ENCODE results near the gene C9orf78.

The C9orf78 gene

GRCh38 chr9:129828051-129828450, 7.0 kb downstream of the C9orf78 start:
- TF ChIP-seq, protein P1, sequence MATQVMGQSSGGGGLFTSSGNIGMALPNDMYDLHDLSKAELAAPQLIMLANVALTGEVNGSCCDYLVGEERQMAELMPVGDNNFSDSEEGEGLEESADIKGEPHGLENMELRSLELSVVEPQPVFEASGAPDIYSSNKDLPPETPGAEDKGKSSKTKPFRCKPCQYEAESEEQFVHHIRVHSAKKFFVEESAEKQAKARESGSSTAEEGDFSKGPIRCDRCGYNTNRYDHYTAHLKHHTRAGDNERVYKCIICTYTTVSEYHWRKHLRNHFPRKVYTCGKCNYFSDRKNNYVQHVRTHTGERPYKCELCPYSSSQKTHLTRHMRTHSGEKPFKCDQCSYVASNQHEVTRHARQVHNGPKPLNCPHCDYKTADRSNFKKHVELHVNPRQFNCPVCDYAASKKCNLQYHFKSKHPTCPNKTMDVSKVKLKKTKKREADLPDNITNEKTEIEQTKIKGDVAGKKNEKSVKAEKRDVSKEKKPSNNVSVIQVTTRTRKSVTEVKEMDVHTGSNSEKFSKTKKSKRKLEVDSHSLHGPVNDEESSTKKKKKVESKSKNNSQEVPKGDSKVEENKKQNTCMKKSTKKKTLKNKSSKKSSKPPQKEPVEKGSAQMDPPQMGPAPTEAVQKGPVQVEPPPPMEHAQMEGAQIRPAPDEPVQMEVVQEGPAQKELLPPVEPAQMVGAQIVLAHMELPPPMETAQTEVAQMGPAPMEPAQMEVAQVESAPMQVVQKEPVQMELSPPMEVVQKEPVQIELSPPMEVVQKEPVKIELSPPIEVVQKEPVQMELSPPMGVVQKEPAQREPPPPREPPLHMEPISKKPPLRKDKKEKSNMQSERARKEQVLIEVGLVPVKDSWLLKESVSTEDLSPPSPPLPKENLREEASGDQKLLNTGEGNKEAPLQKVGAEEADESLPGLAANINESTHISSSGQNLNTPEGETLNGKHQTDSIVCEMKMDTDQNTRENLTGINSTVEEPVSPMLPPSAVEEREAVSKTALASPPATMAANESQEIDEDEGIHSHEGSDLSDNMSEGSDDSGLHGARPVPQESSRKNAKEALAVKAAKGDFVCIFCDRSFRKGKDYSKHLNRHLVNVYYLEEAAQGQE (IDR thresholded peaks at IDR 0.05; ENCODE audit: insufficient replicate concordance, low read depth): no peak
- TF ChIP-seq GABPA (IDR thresholded peaks at IDR 0.05; ENCODE audit: low read depth) (no peak), POLR2AphosphoS5 (IDR thresholded peaks at IDR 0.05; ENCODE audit: low read depth) (no peak), SPI1 (IDR thresholded peaks at IDR 0.05; ENCODE audit: borderline replicate concordance, low read depth) (no peak)
- TF ChIP-seq, protein P2, sequence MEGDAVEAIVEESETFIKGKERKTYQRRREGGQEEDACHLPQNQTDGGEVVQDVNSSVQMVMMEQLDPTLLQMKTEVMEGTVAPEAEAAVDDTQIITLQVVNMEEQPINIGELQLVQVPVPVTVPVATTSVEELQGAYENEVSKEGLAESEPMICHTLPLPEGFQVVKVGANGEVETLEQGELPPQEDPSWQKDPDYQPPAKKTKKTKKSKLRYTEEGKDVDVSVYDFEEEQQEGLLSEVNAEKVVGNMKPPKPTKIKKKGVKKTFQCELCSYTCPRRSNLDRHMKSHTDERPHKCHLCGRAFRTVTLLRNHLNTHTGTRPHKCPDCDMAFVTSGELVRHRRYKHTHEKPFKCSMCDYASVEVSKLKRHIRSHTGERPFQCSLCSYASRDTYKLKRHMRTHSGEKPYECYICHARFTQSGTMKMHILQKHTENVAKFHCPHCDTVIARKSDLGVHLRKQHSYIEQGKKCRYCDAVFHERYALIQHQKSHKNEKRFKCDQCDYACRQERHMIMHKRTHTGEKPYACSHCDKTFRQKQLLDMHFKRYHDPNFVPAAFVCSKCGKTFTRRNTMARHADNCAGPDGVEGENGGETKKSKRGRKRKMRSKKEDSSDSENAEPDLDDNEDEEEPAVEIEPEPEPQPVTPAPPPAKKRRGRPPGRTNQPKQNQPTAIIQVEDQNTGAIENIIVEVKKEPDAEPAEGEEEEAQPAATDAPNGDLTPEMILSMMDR (IDR thresholded peaks at IDR 0.05; ENCODE audit: insufficient read depth, low read length): no peak
- no peaks in the 10 kb centered on the region for H3K27me3 ChIP-seq (ENCODE audit: insufficient read depth, poor library complexity, severe bottlenecking)
- H3K4me3 ChIP-seq (replicated peaks; ENCODE audit: insufficient read depth, low read length): no peak overlapping the region
- no peak overlapping the region for H3K27ac ChIP-seq (replicated peaks)
- DNase-seq (ENCODE audit: low read depth in 1 of 2, low spot score in 1 of 2): no peak

DNA sequence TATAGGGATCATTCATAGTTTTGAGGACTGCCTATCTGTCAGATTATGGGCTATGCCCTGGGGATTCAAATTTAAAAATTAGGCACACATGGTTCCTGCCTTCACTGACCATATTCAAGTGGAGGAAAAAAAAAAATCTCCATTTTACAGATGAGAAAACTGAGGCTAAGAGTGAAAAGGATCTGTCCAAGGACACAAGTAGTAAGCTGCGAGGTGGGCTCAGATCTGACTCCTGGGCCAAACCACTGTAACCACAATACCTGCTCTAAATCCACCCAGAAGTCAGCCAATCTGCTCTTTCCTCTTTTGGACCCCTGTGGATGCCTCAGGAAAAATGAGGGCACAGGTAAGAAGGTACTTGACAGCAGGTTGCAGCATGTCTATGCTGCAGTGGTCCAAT, 8.3 kb downstream of the C9orf78 start:
- Histone ChIP-seq H3K27ac (replicated peaks) (no peak overlapping the region), H3K4me3 (replicated peaks; ENCODE audit: insufficient read depth, low read length) (no peak overlapping the region), H3K27me3 (ENCODE audit: insufficient read depth, poor library complexity, severe bottlenecking) (no peaks in the 10 kb centered on the region)
- DNase-seq (ENCODE audit: low read depth in 1 of 2, low spot score in 1 of 2): no peak
- TF ChIP-seq, protein P1 (IDR thresholded peaks at IDR 0.05; ENCODE audit: insufficient replicate concordance, low read depth): no peak
- TF ChIP-seq SPI1 (IDR thresholded peaks at IDR 0.05; ENCODE audit: borderline replicate concordance, low read depth) (no peak), POLR2AphosphoS5 (IDR thresholded peaks at IDR 0.05; ENCODE audit: low read depth) (no peak), GABPA (IDR thresholded peaks at IDR 0.05; ENCODE audit: low read depth) (no peak)
- TF ChIP-seq, protein P2 (IDR thresholded peaks at IDR 0.05; ENCODE audit: insufficient read depth, low read length): no peak

GRCh38 chr9:129826344-129826743, 8.7 kb downstream of the C9orf78 start:
- no peak overlapping the region for H3K27ac ChIP-seq (replicated peaks)
- TF ChIP-seq, protein P1 (IDR thresholded peaks at IDR 0.05; ENCODE audit: insufficient replicate concordance, low read depth): no peak
- TF ChIP-seq, protein P2 (IDR thresholded peaks at IDR 0.05; ENCODE audit: insufficient read depth, low read length): no peak
- TF ChIP-seq GABPA (IDR thresholded peaks at IDR 0.05; ENCODE audit: low read depth) (no peak), POLR2AphosphoS5 (IDR thresholded peaks at IDR 0.05; ENCODE audit: low read depth) (no peak), SPI1 (IDR thresholded peaks at IDR 0.05; ENCODE audit: borderline replicate concordance, low read depth) (no peak)
- no peaks in the 10 kb centered on the region for H3K27me3 ChIP-seq (ENCODE audit: insufficient read depth, poor library complexity, severe bottlenecking)
- H3K4me3 ChIP-seq (replicated peaks; ENCODE audit: insufficient read depth, low read length): no peak overlapping the region
- no peak for DNase-seq (ENCODE audit: low read depth in 1 of 2, low spot score in 1 of 2)
